Stimulated activated CD8-positive, alpha-beta memory T cell treated with anti-CD3 and anti-CD28 coated beads, Interleukin-2, amount 100 ng/mL, for 48 hours (primary cell): ENCODE measurements around the gene TMEM184B.

ENCODE experiments used
- DNase-seq, 2 donors: peaks; one replicate each; pipeline ENCODE4 v3.0.0-alpha.2; 2020; ENCODE audit warnings: low read depth in 2 of 2

Gene TMEM184B

GRCh38 chr22:38205261-38206128 is 67.3 kb downstream of the TMEM184B start:
- DNase-seq, result no peak

- no peak for DNase-seq
Measured at GRCh38 chr22:38204784-38205183, 68.0 kb downstream of the TMEM184B start.

GRCh38 chr22:38203855-38204514 is 68.8 kb downstream of the TMEM184B start:
- DNase-seq, result no peak

- no peak for DNase-seq
Measured at GRCh38 chr22:38203090-38203810, 69.6 kb downstream of the TMEM184B start.

GRCh38 chr22:38202437-38203089 is 70.2 kb downstream of the TMEM184B start:
- DNase-seq, result peak; percentile 35 to 38

GRCh38 chr22:38201711-38202436 is 70.9 kb downstream of the TMEM184B start, which contains the start of gene MAFF:
MAFF (plus strand) TSS chr22:38201994; CDS start chr22:38213854, 11,860 bp downstream.
- DNase-seq, result peak; percentile 86 to 95

- DNase-seq, result no peak
Measured at GRCh38 chr22:38201371-38201710, 71.5 kb downstream of the TMEM184B start.

GRCh38 chr22:38199826-38200559 is 72.8 kb downstream of the TMEM184B start:
- no peak for DNase-seq

- no peak for DNase-seq
Measured at GRCh38 chr22:38196791-38197419, 75.9 kb downstream of the TMEM184B start.

GRCh38 chr22:38193580-38193979 is 79.2 kb downstream of the TMEM184B start:
- DNase-seq, result no peak

- DNase-seq, result no peak
Measured at GRCh38 chr22:38192475-38192863, 80.3 kb downstream of the TMEM184B start.

GRCh38 chr22:38191731-38192474 is 80.9 kb downstream of the TMEM184B start:
- DNase-seq, result no peak

- no peak for DNase-seq
Measured at GRCh38 chr22:38191055-38191454, 81.8 kb downstream of the TMEM184B start.

GRCh38 chr22:38190581-38190980 is 82.2 kb downstream of the TMEM184B start:
- DNase-seq, result no peak

- DNase-seq, result no peak
Measured at GRCh38 chr22:38189104-38189503, 83.7 kb downstream of the TMEM184B start.

GRCh38 chr22:38187413-38188212 is 85.2 kb downstream of the TMEM184B start:
- no peak for DNase-seq

- DNase-seq, result no peak
Measured at GRCh38 chr22:38186429-38186828, 86.4 kb downstream of the TMEM184B start.

- no peak for DNase-seq
Measured at GRCh38 chr22:38184788-38185187, 88.0 kb downstream of the TMEM184B start.
